ENCODE results near the gene NOTCH1. TPM values are rescaled to one million over a fixed set of nuclear protein-coding genes. Genes with fewer than 3 reads are reported as not detected.

NOTCH1 gene
- total and polyA plus RNA-seq, 2 of the 4 experiments (the other 2 are of a cell fraction): 1.8 to 6.0 TPM

DNA sequence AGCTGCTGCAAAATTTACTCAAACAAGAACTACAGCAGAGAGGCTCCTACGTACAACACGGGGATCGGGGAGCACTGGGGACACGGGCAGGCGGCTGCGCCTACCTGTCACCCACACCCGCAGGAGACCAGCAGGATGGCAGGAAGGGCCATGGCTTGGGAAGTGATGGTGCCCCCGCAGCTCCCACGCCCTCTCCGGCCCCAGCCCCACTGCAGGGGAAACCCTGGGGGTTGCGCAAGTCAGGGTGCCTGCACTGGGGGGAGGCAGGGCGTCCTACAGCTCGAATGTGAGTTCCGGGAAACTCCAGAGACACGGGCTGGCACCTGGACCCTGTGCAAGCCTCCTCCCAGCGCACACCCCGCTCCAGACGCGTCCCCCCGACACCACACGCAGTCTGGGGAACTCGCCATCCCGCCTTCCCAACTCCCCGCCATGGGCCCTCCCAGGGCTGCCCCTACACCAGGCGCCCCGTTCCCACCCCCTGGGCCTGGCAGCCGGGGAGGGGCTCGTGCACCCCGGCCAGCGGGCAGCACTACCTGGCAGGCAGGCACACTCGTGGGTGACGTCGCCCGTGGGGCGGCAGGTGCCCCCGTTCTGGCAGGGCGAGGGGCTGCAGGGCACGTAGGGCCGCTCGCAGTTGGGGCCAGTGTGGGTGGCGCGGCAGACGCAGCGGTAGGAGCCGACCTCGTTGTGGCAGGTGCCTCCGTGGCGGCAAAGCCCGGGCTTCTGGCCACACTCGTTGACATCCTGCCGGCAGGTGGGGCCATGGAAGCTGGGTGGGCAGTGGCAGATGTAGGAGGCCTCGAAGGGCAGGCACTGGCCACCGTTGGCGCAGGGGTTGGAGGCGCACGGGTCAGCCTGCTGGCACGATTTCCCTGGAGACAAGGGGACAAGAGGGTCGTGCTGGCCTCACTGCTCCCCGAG is 23.3 kb downstream of the NOTCH1 start:
- TF ChIP-seq, protein P1, sequence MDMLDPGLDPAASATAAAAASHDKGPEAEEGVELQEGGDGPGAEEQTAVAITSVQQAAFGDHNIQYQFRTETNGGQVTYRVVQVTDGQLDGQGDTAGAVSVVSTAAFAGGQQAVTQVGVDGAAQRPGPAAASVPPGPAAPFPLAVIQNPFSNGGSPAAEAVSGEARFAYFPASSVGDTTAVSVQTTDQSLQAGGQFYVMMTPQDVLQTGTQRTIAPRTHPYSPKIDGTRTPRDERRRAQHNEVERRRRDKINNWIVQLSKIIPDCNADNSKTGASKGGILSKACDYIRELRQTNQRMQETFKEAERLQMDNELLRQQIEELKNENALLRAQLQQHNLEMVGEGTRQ (IDR thresholded peaks at IDR 0.05; ENCODE audit: low read depth, low read length): no peak
- TF ChIP-seq CEBPB (IDR thresholded peaks at IDR 0.05; ENCODE audit: low read depth, low read length) (peak; percentile 55), POLR2A (IDR thresholded peaks at IDR 0.05; ENCODE audit: low read depth, low read length) (no peak)
- in situ Hi-C loops (cut with MboI; ENCODE audit: low sequenced_read_pairs) (no loop called here), dilution Hi-C loops (cut with HindIII; ENCODE audit: low sequenced_read_pairs, unreplicated experiment) (no loop called here), intact Hi-C loops (cut with micrococcal nuclease) (no loop called here)
- Histone ChIP-seq H2AFZ (replicated peaks; ENCODE audit: low read length, poor library complexity) (no peak overlapping the region), H3K27ac (ENCODE audit: insufficient read depth, low read length) (no peak overlapping the region), H3K36me3 (ENCODE audit: control insufficient read depth, insufficient read depth, low read length) (peaks cover 34% of the 10 kb centered on the region), H3K27me3 (ENCODE audit: control insufficient read depth, insufficient read depth, low read length) (no peaks in the 10 kb centered on the region), H2AK5ac (ENCODE audit: low read depth, low read length) (no peak overlapping the region), H4K91ac (ENCODE audit: insufficient read depth, low read depth, low read length) (no peak overlapping the region), H3K4ac (ENCODE audit: low read depth, low read length) (no peak overlapping the region), H3K4me2 (ENCODE audit: low read depth, low read length) (no peak overlapping the region), H3K18ac (ENCODE audit: low read depth, low read length) (no peak overlapping the region), H2AK9ac (replicated peaks; ENCODE audit: low read depth, low read length, poor library complexity) (no peak overlapping the region), H4K8ac (ENCODE audit: low read depth in 2 of 2, low read length in 2 of 2) (no peak overlapping the region), H3K79me1 (ENCODE audit: low read depth in 1 of 2, low read length in 2 of 2) (peaks cover 0 to 14% of the 10 kb centered on the region in 2 experiments; a peak in 3 of 4 replicates), H3K4me3 (ENCODE audit: insufficient read depth, low read depth, low read length) (no peak overlapping the region), H2BK20ac (ENCODE audit: low read depth, low read length) (no peak overlapping the region), H4K5ac (ENCODE audit: low read depth, low read length) (no peak overlapping the region), H3K9me1 (ENCODE audit: insufficient read depth, low read length) (no peaks in the 10 kb centered on the region), H3K23ac (ENCODE audit: low read depth, low read length) (no peak overlapping the region), H2BK120ac (ENCODE audit: low read depth, low read length) (no peak overlapping the region), H2BK15ac (ENCODE audit: low read depth, low read length) (no peak overlapping the region), H2BK5ac (ENCODE audit: low read depth, low read length, poor library complexity, severe bottlenecking) (no peak overlapping the region), H3K14ac (replicated peaks; ENCODE audit: low read depth, low read length) (no peak overlapping the region), H3K9me3 (ENCODE audit: control insufficient read depth, insufficient read depth, low read length) (no peaks in the 10 kb centered on the region), H3K4me1 (ENCODE audit: control insufficient read depth, insufficient read depth, low read length) (no peaks in the 10 kb centered on the region; the same call in 1 of the 2 replicates), H3K56ac (ENCODE audit: extremely low read depth, insufficient read depth, low read length) (no peak overlapping the region), H3K9ac (ENCODE audit: low read depth, low read length) (no peak overlapping the region), H4K20me1 (ENCODE audit: insufficient read depth, low read length) (peaks cover 8% of the 10 kb centered on the region)
- 95% methylated on average over 34 of the region's 59 CpGs; no CpG with 5 or more reads in 1 of the 2 experiments for WGBS, 2 experiments (ENCODE audit: extremely low coverage in 2 of 2, insufficient read length in 1 of 2)
- CTCF ChIA-PET: no interaction called here
- POLR2A ChIA-PET (ENCODE audit: unreplicated experiment): no interaction called here
- DNase-seq: no peak
- ATAC-seq (ENCODE audit: low read depth): no peak
- no TSS peak for BruUV-seq (replicated peaks)

Measured in IMR-90 (cell line).